ENCODE results near the gene DEFB121.

The DEFB121 gene

GRCh38 chr20:31406115-31406514, at the start of gene DEFB121:
Gene DEFB121, minus strand, starts transcription at chr20:31406215. Its CDS starts 63 bp downstream, at chr20:31406152.
- no peak for TF ChIP-seq CTCF (conservative IDR thresholded peaks at IDR 0.05; ENCODE audit: control insufficient read depth, insufficient read depth, low read depth, low read length)
- no peak for DNase-seq (ENCODE audit: low read depth)
- H3K4me3 ChIP-seq (ENCODE audit: control insufficient read depth, low read depth, low read length) = no peak within 1 kb of the TSS

DNA sequence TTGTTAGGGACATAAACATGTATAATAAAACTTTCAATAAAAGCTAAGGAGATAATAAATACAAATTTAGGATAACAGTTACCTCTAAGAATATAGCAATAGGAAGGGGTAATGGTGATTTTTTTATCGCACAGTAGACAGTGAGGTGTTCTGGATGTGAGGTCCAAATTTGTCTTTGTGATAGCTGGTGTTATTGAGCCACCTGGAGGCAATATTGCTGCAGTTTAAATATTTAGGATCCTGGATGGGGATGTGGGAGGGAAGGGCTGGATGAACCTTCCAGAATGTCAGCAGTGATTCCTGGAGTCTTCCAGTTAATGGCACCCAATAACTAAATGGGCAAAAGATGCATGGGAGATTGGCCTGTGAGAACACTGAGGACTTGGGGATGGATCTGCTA, 48.3 kb upstream of the DEFB121 start:
- no peak for TF ChIP-seq CTCF (conservative IDR thresholded peaks at IDR 0.05; ENCODE audit: control insufficient read depth, insufficient read depth, low read depth, low read length)
- no peak overlapping the region for H3K4me3 ChIP-seq (ENCODE audit: control insufficient read depth, low read depth, low read length)
- no peak for DNase-seq (ENCODE audit: low read depth)

DNA sequence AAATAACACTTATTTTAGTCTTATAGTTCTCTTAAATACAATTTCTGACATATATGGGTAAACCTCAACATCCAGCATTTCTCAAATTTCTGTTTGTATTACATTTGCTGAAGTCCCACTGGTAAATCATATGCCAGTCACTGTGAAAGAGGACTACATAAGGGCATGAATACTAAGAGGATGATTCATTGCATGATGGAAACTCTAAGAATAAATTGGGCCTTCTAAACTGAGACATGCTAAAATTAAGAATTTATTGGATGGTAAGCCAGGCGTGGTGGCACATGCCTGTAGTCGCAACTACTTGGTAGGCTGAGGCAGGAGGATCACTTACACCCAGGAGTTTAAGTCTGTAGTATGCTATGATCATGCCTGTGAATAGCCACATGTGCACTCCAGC, 46.6 kb upstream of the DEFB121 start:
- no peak for DNase-seq (ENCODE audit: low read depth)
- TF ChIP-seq CTCF (conservative IDR thresholded peaks at IDR 0.05; ENCODE audit: control insufficient read depth, insufficient read depth, low read depth, low read length) = no peak
- H3K4me3 ChIP-seq (ENCODE audit: control insufficient read depth, low read depth, low read length) = no peak overlapping the region

DNA sequence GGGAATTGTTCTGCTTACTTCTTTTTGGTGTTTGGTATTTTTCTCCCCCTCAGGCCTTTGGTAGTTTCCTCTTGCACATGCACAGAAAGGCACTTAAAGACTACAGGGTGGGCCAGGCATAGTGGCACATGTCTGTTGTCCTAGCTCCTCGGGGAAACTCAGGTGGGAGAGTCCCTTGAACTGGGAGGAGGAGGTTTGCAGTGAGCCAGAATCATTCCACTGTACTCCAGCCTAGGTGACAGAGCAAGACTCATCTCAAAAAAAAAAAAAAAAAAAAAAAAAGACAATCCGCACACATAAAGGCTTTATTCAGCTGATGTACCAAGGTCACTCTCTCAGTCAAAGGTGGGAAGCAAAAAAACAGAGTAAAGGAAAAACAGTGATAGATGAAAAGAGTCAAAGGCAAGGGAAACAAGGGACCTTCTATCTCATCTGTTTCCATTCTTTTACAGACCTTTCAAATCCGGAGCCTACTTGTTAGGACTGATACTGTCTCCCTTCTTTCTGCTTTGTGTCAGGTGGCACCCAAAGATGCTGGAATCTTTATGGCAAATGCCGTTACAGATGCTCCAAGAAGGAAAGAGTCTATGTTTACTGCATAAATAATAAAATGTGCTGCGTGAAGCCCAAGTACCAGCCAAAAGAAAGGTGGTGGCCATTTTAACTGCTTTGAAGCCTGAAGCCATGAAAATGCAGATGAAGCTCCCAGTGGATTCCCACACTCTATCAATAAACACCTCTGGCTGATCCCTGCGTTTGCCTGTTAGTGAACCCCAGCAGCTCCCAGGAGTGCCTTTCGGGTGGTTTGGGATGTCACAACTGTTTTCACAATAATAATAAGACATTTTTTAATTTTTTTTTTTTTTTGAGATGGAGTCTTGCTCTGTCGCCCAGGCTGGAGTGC, 43.7 kb upstream of the DEFB121 start:
- TF ChIP-seq CTCF (conservative IDR thresholded peaks at IDR 0.05; ENCODE audit: control insufficient read depth, insufficient read depth, low read depth, low read length) = no peak
- H3K4me3 ChIP-seq (ENCODE audit: control insufficient read depth, low read depth, low read length) = no peak overlapping the region
- DNase-seq (ENCODE audit: low read depth) = no peak

DNA sequence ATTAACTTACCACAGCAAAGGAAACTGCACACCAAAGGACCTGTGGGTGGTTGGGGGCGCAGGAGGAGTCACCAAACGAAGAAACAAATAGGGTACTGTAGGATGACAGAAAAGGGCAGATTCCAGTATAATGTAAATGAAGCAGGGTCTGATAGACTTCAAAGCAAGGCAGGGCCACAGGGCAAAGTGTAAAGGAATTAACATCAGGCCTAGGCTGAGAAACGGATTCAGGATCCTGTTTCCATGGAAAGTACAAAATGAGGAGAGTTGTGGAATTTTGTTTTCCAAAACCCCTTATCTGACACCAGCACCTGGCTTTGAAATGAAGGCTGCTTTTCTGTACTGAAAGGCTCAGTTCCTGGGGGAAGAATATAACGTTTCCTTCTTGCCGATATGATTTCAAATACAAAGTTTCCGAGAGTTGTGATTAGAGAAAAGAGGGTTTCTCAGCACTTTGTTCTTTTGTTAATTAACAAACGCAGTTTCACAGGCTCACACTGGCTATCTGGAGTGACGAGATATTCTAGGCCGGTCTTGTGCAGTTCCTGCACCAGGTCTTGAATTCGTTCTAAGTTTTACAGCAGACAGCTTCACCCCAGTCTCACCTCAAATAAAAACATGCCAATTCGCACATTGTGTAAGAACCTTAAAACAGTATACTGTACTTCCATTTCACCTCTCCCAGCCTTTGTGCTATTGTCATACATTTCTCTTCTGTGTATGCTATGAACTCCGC, 40.2 kb upstream of the DEFB121 start:
- TF ChIP-seq CTCF (conservative IDR thresholded peaks at IDR 0.05; ENCODE audit: control insufficient read depth, insufficient read depth, low read depth, low read length) = no peak
- H3K4me3 ChIP-seq (ENCODE audit: control insufficient read depth, low read depth, low read length) = no peak overlapping the region
- DNase-seq (ENCODE audit: low read depth) = no peak

GRCh38 chr20:31440012-31440659, 34.1 kb upstream of the DEFB121 start, which contains the start of gene DEFB123:
Gene DEFB123, plus strand, starts transcription at chr20:31440632. Its CDS starts 67 bp downstream, at chr20:31440699.
- peak; percentile 19 for TF ChIP-seq CTCF (conservative IDR thresholded peaks at IDR 0.05; ENCODE audit: control insufficient read depth, insufficient read depth, low read depth, low read length)
- DNase-seq (ENCODE audit: low read depth) = no peak
- no peak within 1 kb of the TSS for H3K4me3 ChIP-seq (ENCODE audit: control insufficient read depth, low read depth, low read length)
